ENCODE measurements around the gene ACOT9.

Gene ACOT9

GRCh38 chrX:23668335-23668734 lies 74.7 kb downstream of the ACOT9 start:
- H3F3A ChIP-seq (ENCODE audit: low read depth), result no peaks in the 10 kb centered on the region
- no peaks in the 10 kb centered on the region for H3K27me3 ChIP-seq (ENCODE audit: insufficient read depth, low read length, poor library complexity, severe bottlenecking)
- no peaks in the 10 kb centered on the region for H3K9me2 ChIP-seq (replicated peaks; ENCODE audit: low read depth, low read length)
- peak overlapping the region; percentile 84 for H3K4me2 ChIP-seq (ENCODE audit: low read depth, low read length, poor library complexity, severe bottlenecking)
- peak overlapping the region; percentile 82 for H3K4me3 ChIP-seq (ENCODE audit: low read length, poor library complexity, severe bottlenecking)
- H3K9me3 ChIP-seq (ENCODE audit: insufficient read depth, low read depth, low read length), result no peaks in the 10 kb centered on the region
- H3K9ac ChIP-seq (ENCODE audit: low read depth, low read length, poor library complexity, severe bottlenecking), result peak overlapping the region; percentile 86
- H3K4me1 ChIP-seq (ENCODE audit: insufficient read depth, low read length, poor library complexity, severe bottlenecking), result peaks cover 9% of the 10 kb centered on the region
- no peak overlapping the region; the same call in 1 of the 2 replicates for H2AFZ ChIP-seq (ENCODE audit: low read length)
- peaks cover 6% of the 10 kb centered on the region for H4K20me1 ChIP-seq (ENCODE audit: insufficient read depth, low read length, poor library complexity, severe bottlenecking)
- TF ChIP-seq CTCF (conservative IDR thresholded peaks at IDR 0.05; ENCODE audit: low read length) (no peak), EZH2phosphoT487 (IDR thresholded peaks at IDR 0.05; ENCODE audit: borderline replicate concordance) (no peak)
- H3K36me3 ChIP-seq (ENCODE audit: insufficient read depth, low read length), result peaks cover 8% of the 10 kb centered on the region; the same call in 1 of the 2 replicates
- peaks cover 31% of the 10 kb centered on the region for H3K79me2 ChIP-seq (ENCODE audit: insufficient read depth, low read length)

GRCh38 chrX:23667239-23668177 lies 75.6 kb downstream of the ACOT9 start, which contains the start of gene PRDX4:
Gene PRDX4, plus strand, starts transcription at chrX:23667493. Its CDS starts 78 bp downstream, at chrX:23667571.
- Histone ChIP-seq H3K27me3 (ENCODE audit: insufficient read depth, low read length, poor library complexity, severe bottlenecking) (no peaks in the 10 kb centered on the region), H3K36me3 (ENCODE audit: insufficient read depth, low read length) (peaks cover 4% of the 10 kb centered on the region; the same call in 1 of the 2 replicates), H3K4me3 (ENCODE audit: low read length, poor library complexity, severe bottlenecking) (peak within 1 kb of the TSS; percentile 82), H3K9me3 (ENCODE audit: insufficient read depth, low read depth, low read length) (no peaks in the 10 kb centered on the region), H2AFZ (ENCODE audit: low read length) (peak within 1 kb of the TSS; percentile 89), H3F3A (ENCODE audit: low read depth) (no peaks in the 10 kb centered on the region), H3K79me2 (ENCODE audit: insufficient read depth, low read length) (peaks cover 31% of the 10 kb centered on the region), H3K9ac (ENCODE audit: low read depth, low read length, poor library complexity, severe bottlenecking) (peak within 1 kb of the TSS; percentile 86), H3K4me2 (ENCODE audit: low read depth, low read length, poor library complexity, severe bottlenecking) (peak within 1 kb of the TSS; percentile 84), H4K20me1 (ENCODE audit: insufficient read depth, low read length, poor library complexity, severe bottlenecking) (peaks cover 6% of the 10 kb centered on the region), H3K9me2 (replicated peaks; ENCODE audit: low read depth, low read length) (no peaks in the 10 kb centered on the region), H3K4me1 (ENCODE audit: insufficient read depth, low read length, poor library complexity, severe bottlenecking) (peaks cover 9% of the 10 kb centered on the region)
- no peak for TF ChIP-seq CTCF (conservative IDR thresholded peaks at IDR 0.05; ENCODE audit: low read length)

GRCh38 chrX:23666282-23666681 lies 76.8 kb downstream of the ACOT9 start:
- no peak overlapping the region for H3K4me3 ChIP-seq (ENCODE audit: low read length, poor library complexity, severe bottlenecking)
- H3K4me1 ChIP-seq (ENCODE audit: insufficient read depth, low read length, poor library complexity, severe bottlenecking), result peaks cover 9% of the 10 kb centered on the region
- no peaks in the 10 kb centered on the region for H3K9me2 ChIP-seq (replicated peaks; ENCODE audit: low read depth, low read length)
- TF ChIP-seq CTCF (conservative IDR thresholded peaks at IDR 0.05; ENCODE audit: low read length) (no peak), EZH2phosphoT487 (IDR thresholded peaks at IDR 0.05; ENCODE audit: borderline replicate concordance) (no peak)
- peaks cover 6% of the 10 kb centered on the region for H4K20me1 ChIP-seq (ENCODE audit: insufficient read depth, low read length, poor library complexity, severe bottlenecking)
- H3F3A ChIP-seq (ENCODE audit: low read depth), result no peaks in the 10 kb centered on the region
- no peaks in the 10 kb centered on the region for H3K9me3 ChIP-seq (ENCODE audit: insufficient read depth, low read depth, low read length)
- H3K4me2 ChIP-seq (ENCODE audit: low read depth, low read length, poor library complexity, severe bottlenecking), result peak overlapping the region; percentile 76
- peak overlapping the region; percentile 89 for H2AFZ ChIP-seq (ENCODE audit: low read length)
- H3K79me2 ChIP-seq (ENCODE audit: insufficient read depth, low read length), result peaks cover 28% of the 10 kb centered on the region
- H3K9ac ChIP-seq (ENCODE audit: low read depth, low read length, poor library complexity, severe bottlenecking), result peak overlapping the region; percentile 86
- no peaks in the 10 kb centered on the region for H3K36me3 ChIP-seq (ENCODE audit: insufficient read depth, low read length)
- H3K27me3 ChIP-seq (ENCODE audit: insufficient read depth, low read length, poor library complexity, severe bottlenecking), result no peaks in the 10 kb centered on the region

All from Loucy (cell line).